Chondrocyte (in vitro differentiated cells): Measurements from ENCODE around the gene AMIGO1. TPM values are rescaled to one million over a fixed set of nuclear protein-coding genes. Genes with fewer than 3 reads are reported as not detected.
"Not testable (repeated sequence)": the region's sequence is repeated elsewhere in the genome, so short reads cannot be mapped to it uniquely, and the experiment has no call there.

Source experiments
- DNase-seq: peaks from one replicate; pipeline ENCODE4 v3.0.0; 2021; ENCODE audit warnings: mixed read lengths, low spot score
- H3K27ac Mint-ChIP-seq: one replicate; pipeline ENCODE4 v1.8.0; 2021; ENCODE audit warnings: mild to moderate bottlenecking, moderate library complexity, mixed read lengths; ENCODE audit not compliant: unreplicated experiment
- H3K27me3 Mint-ChIP-seq: 2 replicates; pipeline ENCODE4 v1.8.0; 2021; ENCODE audit warnings: low read depth, mixed read lengths
- H3K36me3 Mint-ChIP-seq: 2 replicates; pipeline ENCODE4 v1.8.0; 2021; ENCODE audit warnings: low read depth, mixed read lengths
- H3K4me1 Mint-ChIP-seq: 2 replicates; pipeline ENCODE4 v1.8.0; 2021; ENCODE audit warnings: low read depth, mild to moderate bottlenecking, mixed read lengths
- H3K4me3 Mint-ChIP-seq: one replicate; pipeline ENCODE4 v1.8.0; 2021; ENCODE audit warnings: mild to moderate bottlenecking, moderate library complexity, mixed read lengths; ENCODE audit not compliant: unreplicated experiment
- H3K9me3 Mint-ChIP-seq: 2 replicates; pipeline ENCODE4 v1.8.0; 2021; ENCODE audit warnings: low read depth, mixed read lengths
- CTCF ChIP-seq: fragments of 200-600 bp; sonication (generic); IDR thresholded peaks from 2 replicates; pipeline ENCODE4 v1.5.0; 2021; ENCODE audit warnings: antibody characterized with exemption, mild to moderate bottlenecking, moderate library complexity
- total RNA-seq: library from RNA; stranded (reverse); gene quantifications from 3 replicates; pipeline ENCODE4 v1.2.1, GENCODE V29; 2021

AMIGO1 gene
- total RNA-seq, 1 donor from 2014 or later = 4.6 TPM

- Mint-ChIP-seq H3K9me3 (no peaks in the 10 kb centered on the region), H3K27me3 (peaks cover 43% of the 10 kb centered on the region), H3K27ac (no peak overlapping the region), H3K4me3 (no peak overlapping the region), H3K36me3 (no peaks in the 10 kb centered on the region), H3K4me1 (no peaks in the 10 kb centered on the region)
- no peak for DNase-seq
- TF ChIP-seq CTCF = no peak
These were observed 32.7 kb downstream of the AMIGO1 start for GRCh38 chr1:109476825-109477224.

DNA sequence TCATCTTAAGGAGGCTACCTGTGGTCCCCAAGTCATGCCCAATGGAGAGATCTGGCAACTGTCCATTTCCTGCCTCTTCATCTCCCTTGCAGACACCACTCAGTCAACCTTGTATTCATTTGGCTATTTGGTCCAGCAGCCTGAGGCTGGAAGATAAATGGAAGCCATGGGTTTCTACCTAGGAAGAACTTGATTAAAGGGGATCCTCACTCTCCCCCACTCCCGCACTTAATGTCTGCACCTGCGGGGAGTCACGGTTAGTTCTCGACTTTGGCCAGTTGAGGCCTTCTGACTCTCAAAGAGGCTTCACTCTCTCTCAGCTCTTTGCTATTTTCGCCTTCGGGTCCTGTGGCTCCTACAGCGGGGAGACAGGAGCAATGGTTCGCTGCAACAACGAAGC lies 34.3 kb downstream of the AMIGO1 start:
- H3K27ac Mint-ChIP-seq = no peak overlapping the region
- no peaks in the 10 kb centered on the region for H3K4me1 Mint-ChIP-seq
- TF ChIP-seq CTCF = no peak
- no peak overlapping the region for H3K4me3 Mint-ChIP-seq
- H3K27me3 Mint-ChIP-seq = peaks cover 53% of the 10 kb centered on the region
- H3K36me3 Mint-ChIP-seq = no peaks in the 10 kb centered on the region
- no peak for DNase-seq
- no peaks in the 10 kb centered on the region for H3K9me3 Mint-ChIP-seq

GRCh38 chr1:109474697-109475096 lies 34.8 kb downstream of the AMIGO1 start:
- DNase-seq = no peak

DNA sequence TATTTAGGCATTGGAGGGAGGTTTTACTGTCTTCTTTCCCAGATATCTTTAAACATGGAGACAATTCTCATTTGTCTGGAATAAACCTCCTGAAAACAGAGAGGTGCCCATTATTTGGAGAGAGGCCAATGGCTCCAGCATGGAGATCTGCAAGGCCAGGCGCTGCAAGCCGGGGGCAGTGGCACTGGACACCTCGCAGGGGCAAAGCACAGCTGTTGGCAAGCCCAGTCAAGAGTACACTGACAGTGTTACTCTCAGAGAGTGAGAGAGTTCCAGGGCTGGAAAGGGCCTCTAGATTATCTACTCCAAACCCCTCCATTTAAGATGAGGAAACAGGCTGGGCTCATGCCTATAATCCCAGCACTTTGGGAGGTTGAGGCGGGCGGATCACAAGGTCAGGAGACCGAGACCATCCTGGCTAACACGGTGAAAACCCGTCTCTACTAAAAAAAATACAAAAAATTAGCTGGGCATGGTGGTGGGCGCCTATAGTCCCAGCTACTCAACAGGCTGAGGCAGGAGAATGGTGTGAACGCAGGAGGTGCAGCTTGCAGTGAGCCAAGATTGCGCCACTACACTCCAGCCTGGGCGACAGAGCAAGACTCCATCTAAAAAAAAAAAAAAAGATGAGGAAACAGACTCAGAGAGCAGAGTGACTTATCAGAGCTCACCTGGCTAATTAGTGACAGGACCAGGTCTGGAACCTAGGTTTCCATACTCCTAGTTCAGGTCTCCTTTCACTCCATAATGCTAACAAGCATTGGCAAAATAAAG lies 36.1 kb downstream of the AMIGO1 start:
- H3K27me3 Mint-ChIP-seq = peaks cover 50% of the 10 kb centered on the region
- not testable (repeated sequence) for H3K4me3 Mint-ChIP-seq, H3K9me3 Mint-ChIP-seq, DNase-seq, H3K4me1 Mint-ChIP-seq, H3K36me3 Mint-ChIP-seq, H3K27ac Mint-ChIP-seq

More at GRCh38 chr1:109474697-109475096, 34.8 kb downstream of the AMIGO1 start:
- H3K4me3 Mint-ChIP-seq = no peak overlapping the region
- H3K9me3 Mint-ChIP-seq = no peaks in the 10 kb centered on the region
- H3K36me3 Mint-ChIP-seq = no peaks in the 10 kb centered on the region
- peaks cover 53% of the 10 kb centered on the region for H3K27me3 Mint-ChIP-seq
- no peaks in the 10 kb centered on the region for H3K4me1 Mint-ChIP-seq
- H3K27ac Mint-ChIP-seq = no peak overlapping the region
- TF ChIP-seq CTCF = no peak

DNA sequence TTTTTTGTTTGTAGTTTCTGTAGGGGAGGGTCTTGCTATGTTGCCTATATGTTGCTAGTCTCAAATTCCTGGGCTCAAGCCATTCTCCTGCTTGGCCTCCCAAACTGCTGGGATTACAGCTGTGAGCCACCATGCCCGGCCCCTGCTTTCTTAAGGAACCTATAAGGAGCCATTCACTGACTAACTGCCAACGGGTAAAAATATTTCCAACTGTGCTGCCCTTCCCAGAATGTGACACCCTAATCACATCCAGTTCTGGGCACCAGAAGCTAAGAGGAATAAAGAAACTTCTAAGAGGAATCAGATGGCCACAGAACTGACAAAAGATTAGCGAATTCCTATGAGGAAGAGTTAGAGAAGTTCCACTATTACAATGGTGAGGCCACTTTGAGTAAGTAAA lies 36.7 kb downstream of the AMIGO1 start:
- Mint-ChIP-seq H3K36me3 (no peaks in the 10 kb centered on the region), H3K4me1 (no peaks in the 10 kb centered on the region), H3K27ac (no peak overlapping the region), H3K9me3 (no peaks in the 10 kb centered on the region), H3K4me3 (no peak overlapping the region), H3K27me3 (peaks cover 52% of the 10 kb centered on the region)
- DNase-seq = no peak
- no peak for TF ChIP-seq CTCF

DNA sequence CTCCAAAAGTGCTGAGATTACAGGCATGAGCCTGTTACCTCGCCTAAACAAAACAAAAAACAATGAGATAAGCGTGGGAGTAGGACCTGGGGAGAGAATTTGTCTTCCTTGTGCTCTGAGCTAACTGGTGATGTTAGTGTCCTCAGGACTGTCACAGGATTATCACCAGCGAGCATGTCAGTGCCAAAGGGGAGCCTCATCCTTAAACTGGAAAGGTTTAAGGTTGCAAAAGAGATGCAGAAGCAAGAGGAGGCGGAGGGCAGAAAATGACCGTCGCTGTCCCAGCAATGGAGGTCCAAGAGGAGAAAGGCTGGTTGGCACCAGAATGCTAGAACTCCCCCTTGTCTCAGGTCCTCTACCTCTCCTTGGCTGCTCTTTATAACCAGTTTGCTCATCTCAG lies 39.3 kb downstream of the AMIGO1 start:
- no peaks in the 10 kb centered on the region for H3K36me3 Mint-ChIP-seq
- no peak overlapping the region for H3K4me3 Mint-ChIP-seq
- H3K9me3 Mint-ChIP-seq = no peaks in the 10 kb centered on the region
- H3K27ac Mint-ChIP-seq = no peak overlapping the region
- peaks cover 3% of the 10 kb centered on the region for H3K4me1 Mint-ChIP-seq
- peaks cover 58% of the 10 kb centered on the region for H3K27me3 Mint-ChIP-seq
- TF ChIP-seq CTCF = no peak
- DNase-seq = no peak
